Activated naive CD4-positive, alpha-beta T cell treated with anti-CD3 and anti-CD28 coated beads for 36 hours (primary cell): ENCODE measurements around the gene GTF2F2. TPM values are rescaled to one million over a fixed set of nuclear protein-coding genes. Genes with fewer than 3 reads are reported as not detected.

Experiments
- CTCF ChIA-PET: fragments of 350-600 bp; sonication (Branson Sonifier 250); formaldehyde crosslinking; loops from one replicate; lab custom pipeline; 2021; ENCODE audit warnings: antibody characterized with exemption; lab: Charles Lee
- DNase-seq: peaks from one replicate; pipeline ENCODE4 v3.0.0-alpha.2; 2020
- H3K27ac Mint-ChIP-seq: one replicate; pipeline ENCODE4 v1.8.0; 2021; ENCODE audit warnings: mild to moderate bottlenecking, mixed read lengths
- H3K27me3 Mint-ChIP-seq: one replicate; pipeline ENCODE4 v1.8.0; 2021; ENCODE audit warnings: low read depth, mixed read lengths
- H3K36me3 Mint-ChIP-seq: one replicate; pipeline ENCODE4 v1.8.0; 2021; ENCODE audit warnings: low read depth, mixed read lengths
- H3K4me1 Mint-ChIP-seq: one replicate; pipeline ENCODE4 v1.8.0; 2021; ENCODE audit warnings: low read depth, mixed read lengths
- H3K4me3 Mint-ChIP-seq: one replicate; pipeline ENCODE4 v1.8.0; 2021; ENCODE audit warnings: mild to moderate bottlenecking, moderate library complexity, mixed read lengths
- H3K9me3 Mint-ChIP-seq: one replicate; pipeline ENCODE4 v1.8.0; 2021; ENCODE audit warnings: mixed read lengths
- intact Hi-C: fragments of 100-400 bp; cut with micrococcal nuclease; formaldehyde crosslinking; loops from one replicate; pipeline ENCODE4 v1.15.1; 2023
- total RNA-seq, 2 experiments: library from RNA; stranded (reverse); gene quantifications; one replicate each; pipeline ENCODE4 v1.2.3, GENCODE V29; 2021

The GTF2F2 gene
- total RNA-seq, 2 experiments from 2014 or later, result 21.3 to 22.4 TPM

- CTCF ChIA-PET, result interaction anchor here (0.6 kb wide), 1 partner anchor 56 kb away, joined by 4 read pairs; no protein-coding TSS in a partner anchor
- Mint-ChIP-seq H3K4me3 (no peak overlapping the region), H3K9me3 (no peaks in the 10 kb centered on the region), H3K4me1 (peaks cover 4% of the 10 kb centered on the region), H3K36me3 (no peaks in the 10 kb centered on the region), H3K27ac (no peak overlapping the region), H3K27me3 (no peaks in the 10 kb centered on the region)
- intact Hi-C loops, result no loop called here
- DNase-seq, result no peak
Measured at GRCh38 chr13:45104261-45104660, 16.0 kb upstream of the GTF2F2 start.

DNA sequence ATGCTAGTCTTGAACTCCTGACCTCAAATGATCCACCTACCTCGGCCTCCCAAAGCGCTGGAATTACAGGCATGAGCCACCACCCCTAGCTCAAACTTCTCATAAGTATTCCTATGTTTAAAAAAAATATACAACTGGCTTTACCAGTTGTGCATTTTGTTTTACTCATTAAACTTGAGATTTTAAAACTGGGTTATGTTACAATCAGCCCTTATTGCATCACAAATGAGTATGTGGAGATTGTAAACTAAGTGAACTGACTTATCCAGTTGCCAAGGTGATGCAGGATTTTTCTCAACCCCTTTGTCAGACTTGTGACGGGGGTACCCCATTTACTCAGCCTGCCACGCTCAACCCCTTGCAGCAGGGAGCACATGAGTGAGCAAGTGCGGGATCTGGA is 14.4 kb upstream of the GTF2F2 start:
- CTCF ChIA-PET, result no interaction called here
- DNase-seq, result no peak
- Mint-ChIP-seq H3K9me3 (no peaks in the 10 kb centered on the region), H3K4me3 (no peak overlapping the region), H3K36me3 (no peaks in the 10 kb centered on the region), H3K27me3 (no peaks in the 10 kb centered on the region), H3K27ac (no peak overlapping the region), H3K4me1 (peaks cover 4% of the 10 kb centered on the region)
- intact Hi-C loops, result no loop called here

GRCh38 chr13:45107539-45107938 is 12.8 kb upstream of the GTF2F2 start:
- intact Hi-C loops, result no loop called here
- H3K4me1 Mint-ChIP-seq, result peaks cover 4% of the 10 kb centered on the region
- no peak overlapping the region for H3K27ac Mint-ChIP-seq
- no peak overlapping the region for H3K4me3 Mint-ChIP-seq
- DNase-seq, result no peak
- no peaks in the 10 kb centered on the region for H3K9me3 Mint-ChIP-seq
- no peaks in the 10 kb centered on the region for H3K36me3 Mint-ChIP-seq
- H3K27me3 Mint-ChIP-seq, result no peaks in the 10 kb centered on the region
- CTCF ChIA-PET, result no interaction called here

- intact Hi-C loops, result no loop called here
- peak; percentile 9 for DNase-seq
- H3K36me3 Mint-ChIP-seq, result no peaks in the 10 kb centered on the region
- CTCF ChIA-PET, result interaction anchor here (0.7 to 1.3 kb wide), 2 partner anchors 11 to 62 kb away, joined by 3 read pairs; partner anchors contain the start of gene GTF2F2
- H3K27ac Mint-ChIP-seq, result no peak overlapping the region
- H3K9me3 Mint-ChIP-seq, result no peaks in the 10 kb centered on the region
- peak overlapping the region; percentile 24 for H3K4me3 Mint-ChIP-seq
- H3K4me1 Mint-ChIP-seq, result peaks cover 4% of the 10 kb centered on the region
- H3K27me3 Mint-ChIP-seq, result no peaks in the 10 kb centered on the region
Measured at GRCh38 chr13:45108716-45109101, 11.6 kb upstream of the GTF2F2 start.

DNA sequence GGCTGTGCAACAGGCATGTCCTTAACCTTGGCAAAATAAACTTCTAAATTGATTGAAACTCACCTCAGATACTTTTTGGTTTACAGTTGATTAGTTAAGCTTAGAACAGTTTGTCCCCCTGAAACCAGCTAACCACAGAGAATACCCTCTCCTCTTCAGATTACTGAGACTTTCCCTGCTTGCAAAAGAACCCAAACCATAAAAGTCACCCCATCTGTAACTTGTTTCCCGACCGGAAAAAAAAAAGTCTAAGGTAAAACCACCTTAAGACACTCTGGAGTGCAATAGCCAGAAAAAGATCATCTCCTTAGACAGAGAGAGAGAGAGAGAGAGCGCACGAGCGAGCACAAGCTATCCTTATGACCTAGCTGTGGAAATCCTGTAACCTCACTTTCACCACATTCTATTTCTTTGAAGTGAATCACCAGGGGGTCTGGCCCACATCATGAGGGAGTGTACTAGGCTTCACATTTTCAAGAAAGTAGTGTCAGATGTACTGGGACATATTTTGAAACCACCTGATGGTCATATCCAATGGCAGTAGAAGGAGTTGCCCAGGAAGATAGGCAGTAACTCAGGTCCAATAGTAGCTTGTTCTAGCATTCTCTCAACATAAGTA is 11.1 kb upstream of the GTF2F2 start:
- Mint-ChIP-seq H3K36me3 (no peaks in the 10 kb centered on the region), H3K4me1 (peaks cover 4% of the 10 kb centered on the region), H3K27ac (no peak overlapping the region), H3K27me3 (no peaks in the 10 kb centered on the region), H3K4me3 (no peak overlapping the region), H3K9me3 (no peaks in the 10 kb centered on the region)
- CTCF ChIA-PET, result interaction anchor here (0.7 to 1.3 kb wide), 3 partner anchors 11 to 1503 kb away, joined by 3 to 4 read pairs (median 3); partner anchors contain the start of gene GTF2F2
- intact Hi-C loops, result no loop called here
- DNase-seq, result peak; percentile 15

DNA sequence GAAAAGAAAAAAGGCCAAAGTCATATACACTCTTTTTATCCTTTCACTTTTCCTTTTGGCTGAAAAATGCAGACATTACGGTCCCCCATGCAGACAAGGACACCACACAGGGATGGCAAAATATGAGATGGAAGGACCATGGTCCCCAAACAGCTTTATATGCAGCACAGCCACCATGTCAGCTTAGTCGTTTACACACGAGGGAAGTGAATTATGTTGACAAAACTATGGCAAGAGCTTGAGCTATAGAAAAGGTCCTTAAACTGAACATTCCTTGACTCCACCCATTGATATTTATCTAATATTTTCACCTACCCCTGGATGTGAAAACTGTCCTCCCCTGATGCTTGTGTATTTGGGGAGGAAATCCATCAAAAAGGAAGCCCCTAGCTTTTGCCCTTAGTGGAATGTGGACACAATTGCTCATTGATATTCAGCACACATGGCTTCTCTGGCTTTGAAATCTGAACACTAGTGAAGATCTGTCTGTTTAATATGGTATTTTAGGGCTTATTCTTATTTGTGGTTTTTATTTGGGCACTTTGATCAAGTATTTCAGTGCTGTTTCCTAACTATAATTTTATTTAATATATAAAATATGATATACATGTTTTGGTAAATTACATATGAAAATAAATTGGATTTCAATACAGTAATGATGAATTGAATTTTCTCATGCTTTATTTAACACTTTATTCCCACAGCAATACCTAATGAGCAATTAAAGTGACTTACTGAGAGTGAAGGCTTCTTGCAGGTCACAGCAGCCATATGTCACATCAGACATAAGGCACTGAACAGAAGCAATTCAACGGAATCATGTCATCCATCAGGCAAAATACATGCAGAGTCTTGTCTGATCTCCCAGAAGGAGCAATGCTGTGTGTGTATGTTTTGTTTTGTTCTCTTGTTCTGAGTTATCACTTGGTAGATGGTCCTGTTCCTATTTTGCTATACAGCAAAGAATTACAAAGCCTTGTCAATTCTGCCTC is 6.8 kb upstream of the GTF2F2 start:
- H3K4me3 Mint-ChIP-seq, result no peak overlapping the region
- no peaks in the 10 kb centered on the region for H3K36me3 Mint-ChIP-seq
- intact Hi-C loops, result no loop called here
- H3K27me3 Mint-ChIP-seq, result no peaks in the 10 kb centered on the region
- H3K27ac Mint-ChIP-seq, result no peak overlapping the region
- peaks cover 4% of the 10 kb centered on the region for H3K4me1 Mint-ChIP-seq
- CTCF ChIA-PET, result interaction anchor here (0.6 kb wide), 2 partner anchors 58 to 244 kb away, joined by 3 read pairs; no protein-coding TSS in a partner anchor
- H3K9me3 Mint-ChIP-seq, result no peaks in the 10 kb centered on the region
- DNase-seq, result no peak

- peak; percentile 75 for DNase-seq
- Mint-ChIP-seq H3K4me3 (no peak overlapping the region), H3K36me3 (peaks cover 4% of the 10 kb centered on the region), H3K27me3 (no peaks in the 10 kb centered on the region), H3K4me1 (peaks cover 5% of the 10 kb centered on the region), H3K27ac (no peak overlapping the region), H3K9me3 (no peaks in the 10 kb centered on the region)
- intact Hi-C loops, result loop anchor here (1.0 kb wide), 1 partner anchor 190 kb away; no protein-coding TSS in a partner anchor
- CTCF ChIA-PET, result interaction anchor here (0.8 to 2.8 kb wide), 4 partner anchors 10 to 187 kb away, joined by 3 to 15 read pairs (median 3); no protein-coding TSS in a partner anchor
Measured at GRCh38 chr13:45119469-45119990, 780 bp upstream of the GTF2F2 start.

- intact Hi-C loops, result loop anchor here (1.0 to 5.0 kb wide), 8 partner anchors 66 to 544 kb away; partner anchors contain the start of genes COG3, GPALPP1, NUFIP1 and TPT1
- Mint-ChIP-seq H3K27ac (no peak overlapping the region), H3K4me3 (no peak overlapping the region), H3K36me3 (peaks cover 6% of the 10 kb centered on the region), H3K4me1 (peaks cover 16% of the 10 kb centered on the region), H3K9me3 (no peaks in the 10 kb centered on the region), H3K27me3 (no peaks in the 10 kb centered on the region)
- CTCF ChIA-PET, result interaction anchor here (1.0 to 2.8 kb wide), 3 partner anchors 73 to 186 kb away, joined by 3 to 15 read pairs (median 3); no protein-coding TSS in a partner anchor
- DNase-seq, result no peak
Measured at GRCh38 chr13:45120967-45121831, 889 bp downstream of the GTF2F2 start.

DNA sequence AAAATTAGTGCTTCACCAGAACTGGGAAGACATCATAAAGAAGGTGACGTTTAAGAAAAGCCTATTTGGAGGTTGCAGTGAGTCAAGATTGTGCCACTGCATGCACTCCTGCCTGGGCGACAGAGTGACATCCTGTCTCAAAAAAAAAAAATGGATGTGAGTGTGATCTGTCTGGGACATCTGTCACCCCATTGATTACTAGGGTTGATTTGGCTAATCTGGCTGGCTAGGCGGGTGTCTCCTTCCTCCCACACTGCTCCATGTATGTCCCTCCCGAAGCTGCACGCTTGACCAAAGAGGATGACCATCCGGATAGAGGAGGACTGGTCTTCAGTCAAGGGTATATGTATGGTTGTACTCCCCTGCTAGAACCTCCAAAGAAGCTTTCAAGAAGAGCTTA is 2.6 kb downstream of the GTF2F2 start:
- intact Hi-C loops, result loop anchor here (5.0 kb wide), 1 partner anchor 174 kb away; no protein-coding TSS in a partner anchor
- no peaks in the 10 kb centered on the region for H3K27me3 Mint-ChIP-seq
- H3K9me3 Mint-ChIP-seq, result no peaks in the 10 kb centered on the region
- peaks cover 19% of the 10 kb centered on the region for H3K4me1 Mint-ChIP-seq
- peaks cover 6% of the 10 kb centered on the region for H3K36me3 Mint-ChIP-seq
- H3K4me3 Mint-ChIP-seq, result no peak overlapping the region
- no peak overlapping the region for H3K27ac Mint-ChIP-seq
- no peak for DNase-seq
- CTCF ChIA-PET, result no interaction called here

- intact Hi-C loops, result no loop called here
- H3K4me3 Mint-ChIP-seq, result no peak overlapping the region
- no peaks in the 10 kb centered on the region for H3K27me3 Mint-ChIP-seq
- H3K27ac Mint-ChIP-seq, result no peak overlapping the region
- H3K36me3 Mint-ChIP-seq, result peaks cover 23% of the 10 kb centered on the region
- no peak for DNase-seq
- peaks cover 21% of the 10 kb centered on the region for H3K9me3 Mint-ChIP-seq
- peaks cover 23% of the 10 kb centered on the region for H3K4me1 Mint-ChIP-seq
- CTCF ChIA-PET, result no interaction called here
Measured at GRCh38 chr13:45132369-45133064, 12.2 kb downstream of the GTF2F2 start.
